ENCODE results near the gene FHL3. TPM values are rescaled to one million over a fixed set of nuclear protein-coding genes. Genes with fewer than 3 reads are reported as not detected.

FHL3 gene
- total RNA-seq, 1 donor from 2014 or later, result 40.4 TPM

Other genes with a start within 250 kb of the FHL3 start
- not detected in 2 replicates for gene EPHA10, start 240.4 kb downstream of the FHL3 start, total RNA-seq
- 5.2 TPM in 2 replicates for gene MANEAL, start 211.7 kb downstream of the FHL3 start, total RNA-seq
- 55.0 and 57.0 TPM in 2 replicates for gene C1orf122, start 197.7 kb downstream of the FHL3 start, total RNA-seq
- 12.7 and 14.3 TPM in 2 replicates for gene YRDC, start 197.3 kb downstream of the FHL3 start, total RNA-seq
- 14.3 and 16.9 TPM in 2 replicates for gene MTF1, start 145.9 kb downstream of the FHL3 start, total RNA-seq
- 36.2 and 36.5 TPM in 2 replicates for gene INPP5B, start 58.5 kb downstream of the FHL3 start, total RNA-seq
- gene SF3A3, start 15.5 kb downstream of the FHL3 start, total RNA-seq, result 51.4 and 55.3 TPM in 2 replicates
- gene UTP11, start 7.2 kb upstream of the FHL3 start, total RNA-seq, result 32.6 and 34.4 TPM in 2 replicates
- gene POU3F1, start 41.3 kb upstream of the FHL3 start, total RNA-seq, result 1.5 and 1.8 TPM in 2 replicates